HAP-1 (cell line): ENCODE measurements around the gene SCAMP1.
A peak's percentile ranks its signal among the peaks of the same experiment; 100 is the strongest.

Source experiments
- DNase-seq, 2 experiments: peaks; one replicate each; pipeline ENCODE4 v3.0.0-alpha.2; 2016 to 2020; ENCODE audit warnings: low spot score in 2 of 2
- H3K27me3 ChIP-seq: fragments of 250-450 bp; sonication (Bioruptor Pico); 2 replicates; pipeline ENCODE4 v1.5.1; 2020; ENCODE audit warnings: low read depth, mild to moderate bottlenecking, moderate library complexity
- H3K36me3 ChIP-seq: fragments of 250-450 bp; sonication (Bioruptor Pico); replicated peaks from 2 replicates; pipeline ENCODE4 v1.5.1; 2020; ENCODE audit warnings: mild to moderate bottlenecking
- H3K4me1 ChIP-seq: fragments of 250-450 bp; sonication (Bioruptor Pico); 2 replicates; pipeline ENCODE4 v1.5.1; 2020; ENCODE audit warnings: mild to moderate bottlenecking
- H3K4me3 ChIP-seq: fragments of 250-450 bp; sonication (Bioruptor Pico); 2 replicates; pipeline ENCODE4 v1.5.1; 2020; ENCODE audit warnings: mild to moderate bottlenecking, moderate library complexity
- H3K9me3 ChIP-seq: fragments of 250-450 bp; sonication (Bioruptor Pico); 2 replicates; pipeline ENCODE4 v1.5.1; 2020; ENCODE audit warnings: mild to moderate bottlenecking, moderate library complexity
- in situ Hi-C: fragments of 300-500 bp; cut with MboI; formaldehyde crosslinking; loops from 3 replicates; pipeline ENCODE4 v1.14.3; 2020; ENCODE audit warnings: low sequenced_read_pairs, inconsistent platforms, mixed read lengths

The SCAMP1 gene

DNA sequence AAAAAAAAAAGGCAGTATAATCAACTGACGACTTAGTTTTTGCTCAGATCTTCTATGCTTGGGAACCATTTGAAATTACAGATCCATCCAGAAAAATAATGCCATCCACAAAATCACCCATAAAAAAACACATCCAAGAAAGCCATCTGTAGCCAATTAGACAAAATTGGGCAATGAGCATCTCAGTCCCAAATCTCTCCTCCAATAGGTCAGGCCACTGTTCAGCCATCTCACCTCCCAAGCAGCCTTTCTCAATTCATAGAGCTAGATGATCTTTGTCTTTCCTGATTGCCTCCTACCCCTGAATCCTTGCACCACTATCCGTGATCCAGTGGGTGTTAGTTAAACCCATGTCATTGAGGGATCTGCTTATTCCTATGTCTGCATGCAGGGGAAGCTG lies 139.6 kb downstream of the SCAMP1 start:
- in situ Hi-C loops, result no loop called here
- Histone ChIP-seq H3K4me3 (no peak overlapping the region), H3K36me3 (no peaks in the 10 kb centered on the region), H3K4me1 (peaks cover 14% of the 10 kb centered on the region), H3K27me3 (no peaks in the 10 kb centered on the region), H3K9me3 (no peaks in the 10 kb centered on the region)
- no peak for DNase-seq

DNA sequence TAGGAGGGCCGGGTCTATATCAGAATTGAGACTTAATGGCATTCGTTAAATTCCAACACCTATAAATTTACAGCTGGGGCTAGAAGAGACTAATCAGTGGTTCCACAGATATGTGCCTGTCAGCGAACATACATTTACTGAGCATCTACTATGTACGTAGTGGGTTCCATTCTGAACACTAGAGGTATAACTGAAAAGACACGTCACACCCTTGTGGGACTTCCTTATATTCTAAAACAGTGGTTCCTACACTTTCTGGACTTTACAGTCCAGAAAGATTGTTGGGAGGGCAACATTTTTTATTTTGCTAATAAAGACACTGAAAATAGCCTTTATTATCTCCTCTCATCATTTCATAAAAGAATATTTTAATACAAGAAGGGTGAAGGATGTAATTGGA lies 140.5 kb downstream of the SCAMP1 start:
- no peaks in the 10 kb centered on the region for H3K27me3 ChIP-seq
- in situ Hi-C loops, result no loop called here
- no peak overlapping the region for H3K4me3 ChIP-seq
- peaks cover 23% of the 10 kb centered on the region for H3K4me1 ChIP-seq
- DNase-seq, result no peak
- no peaks in the 10 kb centered on the region for H3K36me3 ChIP-seq
- no peaks in the 10 kb centered on the region for H3K9me3 ChIP-seq

DNA sequence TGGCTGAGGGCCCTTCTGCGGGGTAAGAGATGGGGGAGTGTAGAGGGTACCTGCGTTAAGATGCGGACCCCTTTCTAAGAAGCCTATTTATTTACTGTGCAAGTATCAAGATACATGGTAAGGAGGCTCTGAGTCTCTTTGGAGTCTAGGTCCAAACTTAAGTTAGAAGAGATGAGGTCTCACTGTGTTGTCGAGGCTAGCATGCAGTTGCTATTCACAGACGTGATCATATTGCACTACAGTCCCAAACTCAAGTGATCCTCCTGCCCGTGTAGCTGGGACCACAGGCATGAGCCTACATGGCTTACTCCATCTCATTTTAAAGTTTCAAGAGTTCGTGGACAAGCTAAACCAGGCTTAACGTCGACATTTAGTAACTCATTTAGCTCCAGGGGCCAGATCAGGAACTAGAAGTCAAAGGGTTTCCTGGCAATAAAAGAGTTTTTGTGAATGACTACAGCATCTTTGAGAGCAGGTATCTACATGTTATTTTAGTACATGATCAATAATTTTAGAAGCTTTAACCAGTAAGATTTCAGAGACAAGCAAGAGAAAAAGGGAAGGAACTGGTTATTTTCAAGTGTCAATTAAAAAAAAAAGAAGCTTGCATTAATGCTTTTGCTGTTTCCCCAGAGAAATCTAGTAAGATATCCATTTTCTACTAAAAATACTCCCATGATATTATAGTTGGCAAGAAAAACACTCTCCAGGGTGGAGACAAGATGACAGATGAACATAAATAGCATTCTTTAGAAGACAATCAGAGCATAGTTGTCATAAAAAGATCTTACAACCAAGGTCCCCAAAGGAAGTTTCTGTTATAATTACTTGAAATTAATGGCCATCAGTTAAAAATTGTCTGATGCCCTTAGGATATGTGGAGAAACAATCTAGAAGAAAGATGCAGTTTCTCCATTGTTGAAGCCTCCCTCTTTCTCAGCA lies 141.3 kb downstream of the SCAMP1 start:
- no peaks in the 10 kb centered on the region for H3K36me3 ChIP-seq
- in situ Hi-C loops, result no loop called here
- peaks cover 28% of the 10 kb centered on the region for H3K4me1 ChIP-seq
- no peak for DNase-seq
- H3K27me3 ChIP-seq, result no peaks in the 10 kb centered on the region
- H3K4me3 ChIP-seq, result no peak overlapping the region
- no peaks in the 10 kb centered on the region for H3K9me3 ChIP-seq

DNA sequence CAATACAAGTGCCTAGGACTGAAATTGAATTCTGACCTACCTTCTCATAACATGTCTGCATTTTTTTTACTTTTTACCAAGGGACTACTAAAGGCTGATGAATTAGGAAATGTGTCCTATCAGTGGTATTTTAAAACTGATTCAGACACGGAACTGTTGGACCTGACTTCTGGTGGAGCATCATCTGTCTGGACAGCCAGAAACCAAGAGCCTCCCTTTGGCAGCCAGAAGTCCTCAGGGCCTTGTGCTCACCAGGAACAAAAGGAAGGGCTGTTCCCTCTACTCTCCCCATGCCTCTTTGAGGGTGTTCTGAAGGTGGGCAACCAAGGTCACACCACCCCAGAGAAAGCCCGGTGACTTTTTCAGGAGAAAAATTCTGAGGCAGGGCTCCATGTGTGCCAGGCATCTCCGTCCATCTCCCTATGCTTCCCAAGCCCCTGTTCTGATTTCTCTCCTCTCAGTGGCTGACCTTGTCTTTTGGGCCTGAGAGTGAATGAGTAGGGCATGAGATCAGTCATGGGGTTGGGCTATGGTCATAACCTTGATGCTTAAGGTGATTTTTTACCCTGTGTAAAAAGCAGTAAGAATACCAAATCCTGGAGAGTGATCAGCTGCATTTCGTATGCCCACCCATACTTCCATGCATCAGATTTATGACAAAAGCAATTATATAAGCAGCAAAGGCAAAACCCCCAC lies 143.7 kb downstream of the SCAMP1 start:
- Histone ChIP-seq H3K27me3 (no peaks in the 10 kb centered on the region), H3K36me3 (no peaks in the 10 kb centered on the region), H3K9me3 (no peaks in the 10 kb centered on the region), H3K4me3 (no peak overlapping the region), H3K4me1 (peaks cover 28% of the 10 kb centered on the region)
- in situ Hi-C loops, result no loop called here
- no peak for DNase-seq

DNA sequence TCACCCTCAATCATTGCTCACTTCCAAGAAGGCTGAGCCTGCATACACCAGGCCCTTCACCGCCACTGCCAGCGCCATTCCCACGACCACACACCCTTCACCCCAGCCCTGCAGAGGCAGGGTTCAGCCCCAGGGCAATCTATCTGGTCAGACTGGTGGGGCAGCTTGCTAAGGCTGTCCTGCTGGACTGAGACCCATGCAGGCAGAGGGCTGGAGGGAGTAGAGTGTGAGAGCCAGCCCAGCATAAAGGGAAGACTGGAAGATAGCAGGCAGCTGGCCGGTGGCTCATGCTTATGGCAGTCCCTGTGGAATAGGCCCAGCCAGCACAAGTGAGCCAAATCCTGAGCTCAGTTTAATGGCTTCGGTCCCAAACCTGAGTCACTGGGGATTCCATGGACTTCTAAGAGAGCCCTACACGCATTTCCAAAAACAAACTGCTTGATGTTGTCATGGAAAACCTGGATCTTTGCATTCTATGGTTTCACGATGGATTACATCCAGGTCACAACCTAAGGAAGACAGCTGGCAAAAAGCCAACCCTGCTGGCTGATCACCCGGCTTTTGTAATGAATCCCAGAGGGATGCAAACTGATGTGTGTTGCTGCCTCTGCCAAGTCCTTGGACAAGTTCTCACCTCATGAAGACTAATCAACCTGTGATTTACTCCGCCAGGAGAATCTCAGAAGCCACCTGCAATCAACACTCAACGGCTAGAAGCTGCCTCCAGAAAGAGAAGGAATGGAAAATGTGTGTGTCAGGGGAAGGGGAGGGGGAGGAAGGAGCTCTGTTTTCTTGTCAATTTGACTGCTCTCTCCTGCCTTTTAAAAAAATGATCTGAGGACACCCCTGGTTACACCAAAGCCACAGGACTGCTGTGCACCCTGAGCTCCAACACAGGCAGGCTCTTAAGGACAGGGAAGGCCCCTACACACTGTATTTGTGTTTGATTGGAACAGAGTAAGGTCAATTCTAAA lies 144.6 kb downstream of the SCAMP1 start:
- Histone ChIP-seq H3K36me3 (no peaks in the 10 kb centered on the region), H3K27me3 (no peaks in the 10 kb centered on the region), H3K4me3 (no peak overlapping the region), H3K9me3 (no peaks in the 10 kb centered on the region), H3K4me1 (peaks cover 28% of the 10 kb centered on the region)
- DNase-seq, result peak; percentile 8 to 66
- in situ Hi-C loops, result no loop called here

DNA sequence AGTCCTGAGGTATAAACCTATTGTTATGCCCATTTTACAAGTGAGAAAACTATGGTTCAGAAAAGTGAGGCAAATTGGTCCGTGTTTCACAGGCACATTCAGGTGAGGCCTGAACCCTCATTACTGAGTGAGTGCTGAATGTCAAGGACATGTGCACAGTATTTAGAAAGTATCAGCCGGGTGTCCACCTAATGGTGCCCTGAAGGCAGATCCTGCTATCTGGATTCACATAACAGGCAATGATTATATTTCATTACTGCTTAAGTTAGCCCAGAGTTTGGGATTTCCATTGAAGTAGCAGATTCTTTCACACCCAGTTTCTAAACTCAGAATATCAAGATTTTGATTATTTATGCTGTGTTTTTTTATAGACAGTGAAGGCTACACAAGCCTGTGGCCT lies 145.4 kb downstream of the SCAMP1 start:
- peak; percentile 24 to 49 for DNase-seq
- Histone ChIP-seq H3K4me3 (no peak overlapping the region), H3K36me3 (no peaks in the 10 kb centered on the region), H3K4me1 (peaks cover 35% of the 10 kb centered on the region), H3K27me3 (no peaks in the 10 kb centered on the region), H3K9me3 (no peaks in the 10 kb centered on the region; the same call in 1 of the 2 replicates)
- in situ Hi-C loops, result no loop called here

DNA sequence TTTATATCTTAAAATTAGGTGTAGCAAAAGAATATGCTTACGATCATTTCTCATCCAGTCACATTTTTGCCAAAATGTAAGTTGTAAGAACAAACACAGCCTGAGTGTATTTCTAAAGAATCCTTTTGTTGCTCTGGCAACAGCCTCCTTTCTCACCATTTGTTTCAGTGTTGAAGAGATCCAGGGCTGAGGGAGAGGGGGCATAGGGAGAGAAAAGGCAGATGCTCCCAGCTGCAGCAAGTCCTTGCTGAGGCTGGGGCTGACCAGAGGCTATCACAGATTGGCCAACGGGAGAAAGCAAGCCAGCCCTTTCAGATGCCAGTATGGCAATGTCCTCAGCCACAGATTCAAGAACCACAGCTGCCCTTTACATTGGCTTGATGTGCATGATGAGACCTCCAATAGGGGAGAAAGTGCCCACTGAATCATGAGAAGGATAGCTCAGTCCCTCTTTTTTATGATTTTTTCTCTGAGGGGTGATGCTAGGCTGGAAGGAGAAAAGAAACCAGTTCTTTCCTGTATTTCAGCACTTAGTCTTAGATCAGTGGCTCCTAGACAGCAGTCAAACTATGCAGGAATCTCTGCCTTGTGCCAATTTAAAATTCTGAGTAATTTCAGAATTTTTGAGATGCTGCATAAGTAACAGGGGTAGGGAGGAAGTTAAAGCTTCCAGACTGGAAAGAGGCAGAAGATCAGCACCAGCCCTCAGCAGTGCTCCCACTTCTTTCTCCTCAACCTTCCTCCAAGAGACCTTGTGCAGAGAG lies 146.0 kb downstream of the SCAMP1 start:
- Histone ChIP-seq H3K9me3 (no peaks in the 10 kb centered on the region; the same call in 1 of the 2 replicates), H3K4me1 (peaks cover 35% of the 10 kb centered on the region), H3K27me3 (no peaks in the 10 kb centered on the region), H3K36me3 (no peaks in the 10 kb centered on the region), H3K4me3 (no peak overlapping the region)
- in situ Hi-C loops, result no loop called here
- no peak for DNase-seq

DNA sequence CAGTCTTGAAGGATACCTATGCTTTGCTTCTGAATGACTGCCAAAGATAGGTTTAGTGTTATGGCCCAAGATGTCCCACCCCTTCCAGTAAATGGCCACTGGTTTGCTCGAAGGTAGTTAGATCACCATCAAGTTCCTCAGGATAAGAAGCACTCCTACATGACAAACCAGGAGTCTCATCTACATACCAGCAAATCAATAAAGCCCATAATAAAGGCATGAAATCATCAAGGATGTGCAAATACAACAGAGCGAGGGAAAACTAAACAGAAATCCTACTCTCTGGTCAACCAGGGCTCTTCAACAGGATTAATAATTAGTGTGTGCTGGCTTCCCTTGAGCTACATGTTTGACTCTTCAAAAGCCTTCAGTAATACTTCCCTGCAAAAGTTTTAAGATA lies 147.1 kb downstream of the SCAMP1 start:
- DNase-seq, result no peak
- H3K27me3 ChIP-seq, result no peaks in the 10 kb centered on the region
- no peaks in the 10 kb centered on the region for H3K36me3 ChIP-seq
- H3K4me3 ChIP-seq, result no peak overlapping the region
- in situ Hi-C loops, result no loop called here
- no peaks in the 10 kb centered on the region; the same call in 1 of the 2 replicates for H3K9me3 ChIP-seq
- peaks cover 29% of the 10 kb centered on the region for H3K4me1 ChIP-seq

DNA sequence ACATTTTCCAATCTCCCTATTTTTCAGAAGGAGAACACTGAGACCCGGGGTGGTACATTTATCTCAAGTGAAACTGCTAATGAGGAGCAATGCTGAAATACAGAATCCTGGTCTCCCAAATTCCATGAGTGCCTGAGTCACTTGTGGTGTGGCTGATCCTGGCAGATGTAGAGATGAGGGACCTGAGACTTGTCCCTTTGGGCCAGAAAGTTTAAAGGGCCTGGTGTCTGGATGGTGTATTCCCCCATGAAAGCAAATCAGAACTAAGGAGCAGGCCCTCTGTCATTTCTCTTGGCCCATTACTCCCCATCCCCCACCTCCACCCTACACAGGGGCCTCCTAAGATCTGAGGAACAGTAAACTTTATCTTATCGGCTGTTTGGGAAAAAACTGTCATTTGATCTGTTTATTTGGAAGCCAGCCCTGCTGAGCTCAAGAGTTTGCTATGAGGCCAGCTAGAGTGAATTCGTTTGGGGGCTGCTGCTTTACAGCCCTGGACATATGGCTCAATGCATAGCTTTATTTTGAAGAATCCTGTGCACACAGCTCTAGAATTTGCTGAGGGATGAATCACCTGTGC lies 147.9 kb downstream of the SCAMP1 start:
- Histone ChIP-seq H3K4me3 (no peak overlapping the region), H3K9me3 (no peaks in the 10 kb centered on the region; the same call in 1 of the 2 replicates), H3K27me3 (no peaks in the 10 kb centered on the region), H3K36me3 (no peaks in the 10 kb centered on the region), H3K4me1 (peaks cover 22% of the 10 kb centered on the region)
- no peak for DNase-seq
- in situ Hi-C loops, result no loop called here

DNA sequence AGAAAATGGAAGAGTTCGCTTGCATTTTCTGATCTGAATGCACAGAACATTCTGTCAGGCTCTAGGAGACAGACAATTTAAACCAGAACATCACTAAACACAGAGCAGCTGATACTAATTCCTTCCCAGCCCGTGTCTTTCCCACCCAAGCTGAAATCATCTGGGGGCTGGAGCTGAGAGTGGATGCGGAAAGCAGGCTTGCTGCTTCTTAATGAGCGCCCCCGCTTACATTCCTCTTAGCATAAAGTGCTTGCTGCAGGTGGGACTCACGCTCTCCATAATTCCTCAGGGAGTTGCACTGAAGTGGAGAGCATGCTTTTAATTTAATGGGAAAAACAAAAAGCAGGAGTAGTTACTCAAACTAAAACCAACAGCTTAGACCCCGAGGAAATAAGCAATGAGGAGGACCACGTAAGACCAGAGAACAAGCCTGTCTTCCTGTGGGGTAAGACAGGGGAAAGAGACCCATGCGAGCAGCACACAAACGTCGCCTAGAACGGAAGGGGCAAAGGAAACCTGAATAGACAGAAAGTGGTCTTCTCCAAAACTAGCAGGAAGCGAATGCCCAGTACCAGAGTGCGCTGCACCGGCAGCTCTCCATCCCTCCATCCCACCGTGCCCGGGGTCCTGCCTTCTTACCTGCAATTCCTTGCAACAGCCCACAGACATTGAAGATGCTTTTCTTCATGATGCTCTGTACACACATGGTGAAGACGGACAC lies 148.9 kb downstream of the SCAMP1 start:
- H3K4me3 ChIP-seq, result no peak overlapping the region
- no peaks in the 10 kb centered on the region for H3K27me3 ChIP-seq
- H3K9me3 ChIP-seq, result no peaks in the 10 kb centered on the region; the same call in 1 of the 2 replicates
- H3K4me1 ChIP-seq, result peaks cover 22% of the 10 kb centered on the region
- DNase-seq, result no peak
- no peaks in the 10 kb centered on the region for H3K36me3 ChIP-seq
- in situ Hi-C loops, result no loop called here

DNA sequence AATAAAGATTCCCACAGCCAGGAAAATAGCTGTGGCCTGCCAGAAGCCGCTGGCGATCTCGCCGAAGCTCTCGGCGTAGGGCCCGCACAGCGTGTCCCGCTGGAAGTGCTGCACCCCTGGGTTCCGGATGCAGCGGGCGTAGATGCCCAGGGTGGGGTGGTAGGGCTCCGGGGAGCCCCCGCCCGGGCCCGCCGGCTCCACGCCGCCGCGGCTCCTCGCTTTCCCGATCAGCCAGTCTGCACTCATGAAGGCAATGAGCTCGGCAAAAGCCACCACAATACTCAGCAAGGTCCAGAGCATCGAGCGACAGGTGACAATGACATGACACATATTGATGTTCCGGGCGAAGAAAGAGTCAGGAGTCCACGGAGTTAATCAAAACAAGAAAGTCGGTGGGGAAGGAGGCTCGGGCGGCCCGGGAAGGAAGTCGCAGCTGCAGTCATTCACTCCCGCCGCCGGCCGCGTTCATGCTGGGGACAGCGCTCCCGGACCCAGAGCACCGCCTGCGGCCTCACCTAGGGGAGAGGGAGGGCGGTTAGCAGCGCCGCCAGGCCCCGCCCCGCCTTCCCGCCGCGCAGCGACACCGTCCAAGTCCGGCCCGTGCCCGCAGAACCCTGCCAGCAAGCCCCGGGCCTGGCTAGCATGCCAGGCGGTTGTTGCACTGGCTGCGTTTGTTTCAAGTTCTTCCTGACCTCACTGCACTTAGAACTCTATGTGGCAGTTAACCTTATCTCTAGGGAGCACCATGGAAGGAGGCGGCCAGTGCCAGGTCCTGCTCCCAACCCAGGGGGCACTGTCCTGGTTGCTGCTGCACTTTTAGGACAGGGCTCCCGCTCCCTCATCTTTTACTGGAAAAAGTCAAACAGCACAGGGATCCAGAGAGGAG lies 149.7 kb downstream of the SCAMP1 start:
- H3K4me3 ChIP-seq, result peak overlapping the region; percentile 16
- H3K27me3 ChIP-seq, result no peaks in the 10 kb centered on the region
- H3K4me1 ChIP-seq, result peaks cover 20% of the 10 kb centered on the region
- peak; percentile 17 to 75 for DNase-seq
- no peaks in the 10 kb centered on the region for H3K36me3 ChIP-seq
- in situ Hi-C loops, result no loop called here
- no peaks in the 10 kb centered on the region; the same call in 1 of the 2 replicates for H3K9me3 ChIP-seq
